HG02884 (cell line): ENCODE measurements around the gene KCNAB2.

Experiments used
- ATAC-seq: cut with Tn5 transposase; IDR thresholded peaks from one replicate; pipeline ENCODE4 v1.9.1; 2021; ENCODE audit warnings: mild to moderate bottlenecking, moderate library complexity; ENCODE audit not compliant: unreplicated experiment

The KCNAB2 gene

GRCh38 chr1:6124746-6125365 is 79.2 kb downstream of the KCNAB2 start:
- no peak for ATAC-seq

GRCh38 chr1:6125366-6125765 is 79.7 kb downstream of the KCNAB2 start:
- no peak for ATAC-seq

- ATAC-seq: no peak
Observed at GRCh38 chr1:6126028-6126427, 80.3 kb downstream of the KCNAB2 start.

DNA sequence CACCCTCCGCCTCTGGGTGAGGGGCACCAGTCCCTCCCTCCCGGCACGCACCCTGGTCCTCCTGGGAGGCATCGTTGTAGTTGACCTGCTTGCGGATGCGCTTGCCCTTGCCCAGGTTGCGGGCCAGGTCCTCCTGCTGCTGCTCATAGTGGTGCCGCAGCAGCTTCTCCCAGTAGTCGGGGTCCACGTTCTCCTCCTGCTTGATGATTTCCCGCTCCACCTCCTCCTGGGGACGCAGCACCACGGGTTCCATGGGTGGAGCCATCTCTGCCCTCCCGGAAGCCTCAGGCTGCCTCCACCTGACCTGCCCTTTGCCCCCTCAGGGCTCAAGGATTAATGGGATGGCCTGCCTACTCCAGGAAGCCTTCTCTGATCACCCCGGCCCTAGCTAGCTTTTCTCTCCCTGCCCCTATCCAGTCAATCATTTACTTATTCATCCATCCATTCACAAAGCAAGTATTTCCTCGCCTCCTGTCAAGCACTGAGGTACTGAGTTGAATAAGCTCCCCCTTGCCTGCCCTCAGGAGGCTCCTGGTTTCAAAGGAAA is 80.9 kb downstream of the KCNAB2 start:
- no peak for ATAC-seq

- no peak for ATAC-seq
Observed at GRCh38 chr1:6127587-6128163, 82.0 kb downstream of the KCNAB2 start.

DNA sequence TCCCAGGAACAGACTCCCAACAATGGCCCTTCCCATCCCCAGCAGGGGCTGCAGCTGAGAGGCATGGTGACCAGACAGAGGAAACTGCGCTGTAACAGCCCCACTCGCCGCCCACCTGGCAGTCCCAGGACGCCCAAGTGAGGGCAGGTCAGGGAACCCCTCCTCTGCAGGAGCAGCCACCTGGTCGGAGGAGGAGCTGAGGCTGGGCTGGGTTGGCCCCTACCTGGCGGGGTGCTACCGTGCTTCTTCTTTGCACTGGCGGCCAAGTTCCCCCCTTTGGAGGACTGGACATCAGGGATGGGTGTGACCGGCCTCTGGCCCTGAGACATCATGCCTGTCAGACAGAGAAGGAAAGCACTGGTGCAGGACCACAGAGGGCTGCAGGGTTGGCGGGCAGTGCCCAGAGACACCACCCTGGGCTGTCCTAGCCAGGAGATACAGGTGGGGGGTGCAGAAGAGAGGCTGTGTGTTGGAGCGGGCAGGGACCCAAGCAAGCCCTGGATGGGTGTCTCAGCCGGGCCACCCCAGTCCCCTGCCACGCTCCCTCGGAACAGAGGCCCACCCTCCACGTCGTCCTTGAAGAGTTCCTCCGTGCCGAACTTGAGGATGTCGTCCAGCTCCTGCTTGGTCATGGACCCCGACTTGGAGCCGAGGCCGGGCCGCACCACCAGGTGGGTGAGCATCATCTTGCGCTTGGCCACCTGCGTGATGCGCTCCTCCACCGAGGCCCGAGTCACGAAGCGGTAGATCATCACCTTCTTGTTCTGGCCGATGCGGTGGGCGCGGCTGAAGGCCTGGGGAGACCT is 82.8 kb downstream of the KCNAB2 start:
- ATAC-seq: no peak

DNA sequence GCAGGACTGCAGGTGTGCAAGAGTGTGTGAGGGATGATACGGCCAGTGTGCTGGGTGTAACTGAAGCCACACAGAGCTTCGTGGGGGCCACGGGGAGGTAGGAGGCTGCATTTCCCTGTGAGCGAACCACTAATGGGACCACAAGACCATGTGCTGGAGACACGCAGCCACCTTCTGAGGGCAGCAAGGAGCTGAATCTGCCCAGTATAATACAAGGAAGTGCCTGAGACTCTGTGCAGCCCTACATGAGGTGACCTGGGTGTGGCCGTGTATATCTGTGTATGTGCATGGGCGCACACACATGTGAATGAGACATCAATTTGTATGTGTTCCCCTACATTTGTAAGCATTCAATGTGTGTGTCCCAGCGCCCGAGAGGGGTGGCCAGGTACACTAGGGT is 83.6 kb downstream of the KCNAB2 start:
- no peak for ATAC-seq

GRCh38 chr1:6130036-6130435 is 84.3 kb downstream of the KCNAB2 start:
- ATAC-seq: no peak

DNA sequence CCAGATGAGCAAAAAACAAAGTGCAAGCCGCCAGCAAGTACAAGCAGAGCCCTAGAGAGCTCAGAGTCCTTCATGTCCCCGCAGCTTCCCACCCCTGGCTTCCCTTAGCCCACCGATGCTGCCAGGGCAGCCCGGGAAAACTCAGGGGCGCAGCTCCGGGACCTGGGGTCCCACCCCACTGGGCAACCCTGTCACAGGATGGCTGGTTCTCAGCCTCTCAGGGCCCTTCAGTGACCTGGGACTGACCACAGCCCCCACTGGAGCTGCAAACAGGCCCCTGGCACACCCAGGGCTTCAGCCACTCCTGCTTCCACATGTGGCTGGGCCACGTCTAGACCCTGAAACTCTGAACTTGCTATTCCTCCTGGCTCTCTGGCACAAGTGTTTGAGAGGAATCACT is 84.9 kb downstream of the KCNAB2 start:
- ATAC-seq: no peak

DNA sequence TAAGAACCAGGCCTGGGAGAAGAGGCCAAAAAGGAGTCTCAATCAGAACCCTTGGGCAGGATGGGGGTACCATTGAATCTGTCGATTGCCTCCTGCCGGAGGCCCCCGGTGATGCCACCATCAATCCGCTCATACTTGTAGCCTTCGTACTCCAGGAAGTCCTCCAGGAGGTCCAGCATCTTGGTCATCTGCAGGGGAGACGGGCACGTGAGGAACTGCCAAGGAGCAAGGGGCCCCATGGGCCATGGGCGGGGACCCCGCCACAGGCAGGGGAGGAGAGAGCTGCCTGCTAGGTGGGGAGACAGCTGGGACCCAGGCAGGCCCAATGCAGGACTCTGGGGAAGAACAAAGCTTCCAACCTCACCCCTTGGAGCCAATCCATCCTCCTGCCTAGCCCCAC is 85.9 kb downstream of the KCNAB2 start:
- no peak for ATAC-seq

GRCh38 chr1:6133146-6133895 is 87.6 kb downstream of the KCNAB2 start:
- no peak for ATAC-seq

GRCh38 chr1:6134206-6134605 is 88.5 kb downstream of the KCNAB2 start:
- ATAC-seq: no peak

DNA sequence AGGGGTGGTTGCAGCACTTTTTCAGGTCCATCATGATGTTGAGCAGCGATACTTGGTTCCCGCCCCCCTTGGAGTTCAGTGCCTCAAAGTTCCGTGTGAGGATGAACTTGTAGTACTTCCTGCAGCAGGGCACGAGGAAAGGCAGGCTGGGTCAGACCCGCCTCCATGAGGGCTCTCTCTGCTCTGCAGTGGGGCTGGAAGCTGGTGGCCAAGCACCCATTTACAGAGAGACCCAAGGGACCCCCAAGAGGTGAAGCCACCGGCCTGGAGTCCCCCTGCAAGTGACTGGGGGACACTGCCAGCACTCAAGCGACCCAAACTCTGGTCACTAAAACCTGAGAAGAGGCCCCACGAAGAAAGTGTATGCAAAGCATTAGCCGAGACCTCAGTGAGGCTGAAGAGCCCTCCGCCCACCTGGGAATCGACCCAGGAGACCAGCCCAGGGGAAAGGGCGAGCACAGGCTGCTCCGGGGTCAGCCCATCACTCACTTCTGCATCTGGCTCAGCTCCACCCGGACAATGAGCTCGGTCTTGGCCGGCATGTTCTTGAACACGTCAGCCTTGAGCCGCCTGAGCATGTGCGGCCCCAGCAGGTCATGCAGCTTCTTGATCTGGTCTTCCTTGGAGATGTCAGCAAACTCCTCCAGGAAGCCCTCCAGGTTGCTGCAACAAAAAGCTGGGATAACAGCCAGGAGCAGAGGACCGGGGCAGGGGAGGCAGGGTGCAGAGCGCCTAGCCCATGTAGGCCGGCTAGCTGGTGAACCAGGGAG is 89.2 kb downstream of the KCNAB2 start:
- no peak for ATAC-seq

DNA sequence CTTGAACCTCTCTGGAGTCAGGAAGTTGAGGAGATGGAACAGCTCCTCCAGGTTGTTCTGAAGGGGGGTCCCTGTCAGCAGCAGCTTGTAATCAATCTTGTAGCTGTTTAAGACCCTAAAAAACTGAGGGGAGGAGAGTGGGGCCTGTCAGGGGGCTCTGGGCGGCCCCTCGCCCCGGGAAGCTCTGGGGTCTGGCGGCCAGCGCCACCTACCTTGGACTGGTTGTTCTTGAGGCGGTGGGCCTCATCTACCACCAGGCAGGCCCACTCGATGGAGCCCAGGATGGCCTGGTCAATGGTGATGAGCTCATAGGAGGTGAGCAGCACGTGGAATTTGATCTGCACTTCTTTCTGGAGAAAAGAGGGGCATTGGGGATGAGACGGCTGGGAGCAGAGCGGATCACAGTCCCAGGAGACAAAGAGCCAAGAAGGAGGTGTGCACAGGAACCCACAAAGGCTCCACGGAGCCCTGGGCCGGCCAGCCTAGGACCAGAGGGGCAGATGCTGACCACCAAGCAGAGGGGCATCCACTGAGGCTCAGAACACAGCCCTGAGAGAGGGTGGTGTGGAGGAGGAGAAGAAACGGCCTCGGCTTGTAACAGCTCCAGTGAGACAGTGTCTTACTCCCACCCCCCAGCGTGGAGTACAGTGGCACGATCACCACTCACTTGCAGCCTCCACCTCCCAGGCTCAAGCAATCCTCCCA is 91.0 kb downstream of the KCNAB2 start:
- no peak for ATAC-seq

DNA sequence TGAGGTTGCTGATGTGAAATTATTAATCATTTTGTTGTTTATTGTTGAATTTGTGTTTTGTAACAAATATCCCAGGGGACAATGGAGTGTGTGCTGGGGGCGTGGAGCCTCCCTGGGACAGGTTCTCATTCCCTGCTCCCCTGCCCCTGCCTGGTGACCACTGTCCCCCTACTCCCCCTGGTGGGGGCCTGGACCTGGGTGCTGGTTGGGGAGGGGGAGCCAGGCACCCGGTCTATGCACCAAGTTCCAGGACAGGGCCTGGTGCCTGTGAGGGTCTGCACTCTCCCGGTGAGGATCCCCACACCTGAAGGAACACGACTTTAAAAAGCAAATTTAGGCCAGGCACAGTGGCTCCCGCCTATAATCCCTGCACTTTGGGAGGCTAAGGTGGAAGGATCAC is 92.1 kb downstream of the KCNAB2 start:
- ATAC-seq: no peak

- ATAC-seq: no peak
Observed at GRCh38 chr1:6140413-6140812, 94.7 kb downstream of the KCNAB2 start.

DNA sequence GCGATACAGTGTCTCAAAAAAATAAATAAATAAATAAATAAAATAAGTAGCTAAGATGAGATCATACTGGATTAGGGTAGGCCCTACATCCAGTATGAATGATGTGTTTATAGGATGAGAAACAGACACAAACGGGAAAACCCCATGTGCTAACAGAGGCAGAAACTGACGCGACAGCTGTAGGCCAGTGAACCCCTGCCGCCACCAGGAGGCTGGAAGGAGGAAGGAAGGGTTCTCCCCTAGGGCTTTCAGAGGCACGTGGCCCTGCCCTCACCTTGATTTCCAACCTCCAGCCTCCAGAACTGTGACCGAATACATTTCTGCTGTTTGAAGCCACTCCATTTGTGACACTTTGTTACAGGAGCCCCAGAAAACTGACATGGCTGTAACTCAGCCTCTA is 95.9 kb downstream of the KCNAB2 start:
- no peak for ATAC-seq

- no peak for ATAC-seq
Observed at GRCh38 chr1:6142036-6142621, 96.4 kb downstream of the KCNAB2 start.

- no peak for ATAC-seq
Observed at GRCh38 chr1:6142734-6143133, 97.0 kb downstream of the KCNAB2 start.

GRCh38 chr1:6143395-6143794 is 97.7 kb downstream of the KCNAB2 start:
- no peak for ATAC-seq
